Upper lobe of right lung (tissue), 1 donor: Measurements from ENCODE around the gene RASA1. TPM values are rescaled to one million over a fixed set of nuclear protein-coding genes. Genes with fewer than 3 reads are reported as not detected.
"Not testable (repeated sequence)": the region's sequence is repeated elsewhere in the genome, so short reads cannot be mapped to it uniquely, and the experiment has no call there.

ENCODE experiments used
- ATAC-seq: fragments of 200-7000 bp; cut with Tn5 transposase; one replicate; pipeline ENCODE4 v1.9.1; 2020; ENCODE audit warnings: mild to moderate bottlenecking, moderate library complexity
- DNase-seq: peaks from one replicate; pipeline ENCODE4 v3.0.0-alpha.2; 2020
- H3K27ac ChIP-seq: fragments of 200-600 bp; one replicate; pipeline ENCODE4 v1.8.0; 2022
- H3K27me3 ChIP-seq: fragments of 200-600 bp; one replicate; pipeline ENCODE4 v1.8.0; 2022; ENCODE audit warnings: mild to moderate bottlenecking
- H3K36me3 ChIP-seq: fragments of 200-600 bp; one replicate; pipeline ENCODE4 v1.8.0; 2022
- H3K4me1 ChIP-seq: fragments of 200-600 bp; one replicate; pipeline ENCODE4 v1.8.0; 2022
- H3K4me3 ChIP-seq: fragments of 200-600 bp; one replicate; pipeline ENCODE4 v1.8.0; 2022; ENCODE audit warnings: mild to moderate bottlenecking
- H3K9me3 ChIP-seq: fragments of 200-600 bp; one replicate; pipeline ENCODE4 v1.8.0; 2022
- CTCF ChIP-seq: fragments of 200-600 bp; IDR thresholded peaks from one replicate; pipeline ENCODE4 v1.8.0; 2022; ENCODE audit warnings: antibody characterized with exemption
- intact Hi-C: fragments of 100-400 bp; cut with DNase I; formaldehyde crosslinking; loops from one replicate; pipeline ENCODE4 v1.11.0; 2022
- total RNA-seq: library from RNA; stranded (reverse); fragmentation: NEBNext Ultra II Directional; extraction: Animal tissue kit (Norgen Biotek cat#: 25700); gene quantifications from one replicate; pipeline ENCODE4 v1.2.1, GENCODE V29; 2021
- donor health status: DM: no; HTN: yes; CAD: no; lungs with severe emphysema.

Gene RASA1
- total RNA-seq, 1 donor from 2014 or later, result 28.5 TPM

- peak; percentile 70 for ATAC-seq
These were observed 31.1 kb downstream of the RASA1 start for GRCh38 chr5:87298692-87299362.

DNA sequence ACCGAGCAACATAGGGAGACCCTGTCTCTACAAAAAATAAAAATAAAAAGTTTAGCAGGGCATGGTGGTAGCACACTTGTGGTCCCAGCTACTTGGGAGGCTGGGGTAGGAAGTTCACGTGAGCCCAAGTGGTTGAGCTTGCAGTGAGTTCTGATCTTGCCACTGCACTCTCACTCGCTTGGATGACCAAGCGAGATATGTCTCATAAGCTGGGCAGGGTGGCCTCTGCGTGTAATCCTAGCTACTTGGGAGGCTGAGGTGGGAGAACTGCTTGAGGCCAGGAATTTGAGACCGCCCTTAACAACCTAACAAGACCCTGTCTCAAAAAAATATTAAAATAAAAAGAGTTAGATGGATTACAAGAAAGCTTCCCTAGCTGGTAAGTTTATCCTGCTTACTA lies 32.5 kb downstream of the RASA1 start:
- ATAC-seq, result no peak
- intact Hi-C loops, result no loop called here
- Histone ChIP-seq H3K27ac (no peak overlapping the region), H3K36me3 (peaks cover 14% of the 10 kb centered on the region), H3K27me3 (no peaks in the 10 kb centered on the region), H3K4me3 (no peak overlapping the region), H3K9me3 (no peaks in the 10 kb centered on the region), H3K4me1 (peaks cover 11% of the 10 kb centered on the region)
- no peak for TF ChIP-seq CTCF
- no peak for DNase-seq

More at GRCh38 chr5:87298692-87299362, 31.1 kb downstream of the RASA1 start:
- Histone ChIP-seq H3K9me3 (no peaks in the 10 kb centered on the region), H3K4me1 (peaks cover 11% of the 10 kb centered on the region), H3K36me3 (peaks cover 2% of the 10 kb centered on the region), H3K27ac (no peak overlapping the region), H3K4me3 (no peak overlapping the region), H3K27me3 (no peaks in the 10 kb centered on the region)
- TF ChIP-seq CTCF, result no peak
- DNase-seq, result no peak
- intact Hi-C loops, result no loop called here

DNA sequence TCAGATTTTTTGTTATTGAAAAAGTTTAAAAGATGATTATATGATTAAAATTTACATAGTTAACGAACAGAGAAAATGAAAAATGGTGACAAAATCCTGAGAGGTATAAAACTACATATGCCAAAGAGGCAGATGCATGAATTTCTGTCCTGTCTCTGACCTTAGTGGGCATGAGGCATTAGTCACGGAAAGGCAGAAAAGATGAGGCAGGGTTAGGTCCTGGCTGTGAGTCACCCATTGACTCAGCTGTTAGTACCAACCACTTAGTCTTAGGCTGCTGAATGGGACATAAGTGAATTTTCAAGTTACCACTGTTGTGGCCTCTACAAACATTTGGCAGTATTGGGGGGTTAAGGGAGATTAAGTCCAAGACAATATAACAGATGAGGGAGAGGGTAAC lies 33.1 kb downstream of the RASA1 start:
- intact Hi-C loops, result no loop called here
- Histone ChIP-seq H3K4me1 (peaks cover 11% of the 10 kb centered on the region), H3K9me3 (no peaks in the 10 kb centered on the region), H3K27me3 (no peaks in the 10 kb centered on the region), H3K36me3 (peaks cover 19% of the 10 kb centered on the region), H3K27ac (no peak overlapping the region), H3K4me3 (no peak overlapping the region)
- TF ChIP-seq CTCF, result no peak
- ATAC-seq, result peak; percentile 84
- no peak for DNase-seq

GRCh38 chr5:87302061-87302460 lies 34.4 kb downstream of the RASA1 start:
- H3K9me3 ChIP-seq, result no peaks in the 10 kb centered on the region
- H3K36me3 ChIP-seq, result peaks cover 25% of the 10 kb centered on the region
- peaks cover 11% of the 10 kb centered on the region for H3K4me1 ChIP-seq
- no peaks in the 10 kb centered on the region for H3K27me3 ChIP-seq
- no peak overlapping the region for H3K27ac ChIP-seq
- H3K4me3 ChIP-seq, result no peak overlapping the region
- ATAC-seq (no peak), DNase-seq (no peak)
- no peak for TF ChIP-seq CTCF
- intact Hi-C loops, result no loop called here

DNA sequence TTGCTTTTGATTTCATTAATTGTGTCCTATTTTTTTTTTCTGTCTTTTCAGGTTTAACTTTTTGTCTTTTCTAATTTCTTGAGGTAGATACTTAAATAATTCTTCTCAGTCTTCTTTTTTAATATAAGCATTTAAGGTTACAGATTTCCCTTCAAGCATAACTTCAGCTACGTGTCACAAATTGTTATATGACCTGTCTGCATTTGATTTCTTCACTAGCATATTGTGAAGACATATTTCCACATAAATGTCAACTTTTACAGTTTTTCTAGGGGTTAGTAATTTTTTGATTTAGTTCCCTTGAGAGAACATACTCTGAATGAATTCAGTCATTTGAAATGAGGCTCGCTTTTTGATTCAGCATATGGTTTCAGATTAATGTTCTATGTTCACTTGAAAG lies 35.6 kb downstream of the RASA1 start:
- Histone ChIP-seq H3K9me3 (no peaks in the 10 kb centered on the region), H3K27me3 (no peaks in the 10 kb centered on the region), H3K36me3 (peaks cover 25% of the 10 kb centered on the region), H3K4me3 (no peak overlapping the region), H3K27ac (no peak overlapping the region), H3K4me1 (peaks cover 3% of the 10 kb centered on the region)
- intact Hi-C loops, result no loop called here
- TF ChIP-seq CTCF, result no peak
- no peak for DNase-seq
- ATAC-seq, result no peak

DNA sequence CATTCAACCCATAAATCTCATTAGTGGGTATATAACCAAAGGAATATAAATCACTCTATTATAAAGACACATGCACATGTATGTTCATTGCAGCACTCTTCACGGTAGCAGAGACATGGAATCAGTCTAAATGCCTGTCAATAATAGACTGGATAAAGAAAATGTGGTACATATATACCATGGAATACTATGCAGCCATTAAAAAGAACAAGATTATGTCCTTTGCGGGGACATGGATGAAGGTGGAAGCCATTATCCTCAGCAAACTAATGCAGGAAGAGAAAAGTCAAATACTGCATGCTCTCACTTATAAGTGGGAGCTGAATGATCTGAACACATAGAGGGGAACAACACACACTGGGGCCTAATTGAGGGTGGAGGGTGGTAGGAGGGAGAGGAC lies 38.4 kb downstream of the RASA1 start:
- DNase-seq, H3K9me3 ChIP-seq, H3K4me3 ChIP-seq, H3K27ac ChIP-seq, intact Hi-C loops, ATAC-seq, H3K4me1 ChIP-seq, H3K27me3 ChIP-seq: not testable (repeated sequence)
- H3K36me3 ChIP-seq, result peaks cover 25% of the 10 kb centered on the region
